ENCODE measurements around the gene EEF2K.

The EEF2K gene

DNA sequence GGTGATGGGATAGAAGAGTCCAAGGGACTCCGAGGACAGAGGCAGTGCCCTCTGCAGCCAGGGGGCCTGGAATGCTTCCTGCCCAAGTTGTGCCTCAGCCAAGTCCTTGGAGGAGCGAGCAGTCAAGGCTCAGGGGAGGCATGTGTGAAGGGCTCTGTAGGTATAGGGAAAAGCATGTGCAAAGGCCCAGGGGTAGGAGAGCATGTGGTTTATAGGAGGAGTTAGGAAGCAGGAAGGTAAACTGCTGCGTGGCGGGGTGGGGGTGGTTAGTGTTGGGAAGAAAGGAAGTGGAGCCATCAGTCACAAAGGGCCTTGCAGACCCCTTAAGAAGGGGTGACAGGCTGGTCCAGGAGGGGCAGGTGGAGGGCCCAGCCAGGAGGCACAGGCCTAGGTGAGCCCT, 98.3 kb downstream of the EEF2K start:
- H3K9me3 ChIP-seq (ENCODE audit: control insufficient read depth, insufficient read depth, low read length), result no peaks in the 10 kb centered on the region
- no peaks in the 10 kb centered on the region for H3K4me1 ChIP-seq (ENCODE audit: control insufficient read depth, insufficient read depth, low read length)
- peaks cover 47% of the 10 kb centered on the region for H3K36me3 ChIP-seq (ENCODE audit: control insufficient read depth, insufficient read depth, low read length)
- H3K27me3 ChIP-seq (ENCODE audit: control insufficient read depth, insufficient read depth, low read length), result no peaks in the 10 kb centered on the region
- no peak overlapping the region for H3K9ac ChIP-seq (ENCODE audit: low read depth, low read length)
- no peak overlapping the region for H3K4me3 ChIP-seq (ENCODE audit: low read depth, low read length)

- no peaks in the 10 kb centered on the region for H3K9me3 ChIP-seq (ENCODE audit: control insufficient read depth, insufficient read depth, low read length)
- H3K4me3 ChIP-seq (ENCODE audit: low read depth, low read length), result no peak overlapping the region
- H3K27me3 ChIP-seq (ENCODE audit: control insufficient read depth, insufficient read depth, low read length), result no peaks in the 10 kb centered on the region
- no peak overlapping the region for H3K9ac ChIP-seq (ENCODE audit: low read depth, low read length)
- H3K4me1 ChIP-seq (ENCODE audit: control insufficient read depth, insufficient read depth, low read length), result no peaks in the 10 kb centered on the region
- H3K36me3 ChIP-seq (ENCODE audit: control insufficient read depth, insufficient read depth, low read length), result peaks cover 54% of the 10 kb centered on the region
These were observed 100.7 kb downstream of the EEF2K start for GRCh38 chr16:22306788-22307187.

DNA sequence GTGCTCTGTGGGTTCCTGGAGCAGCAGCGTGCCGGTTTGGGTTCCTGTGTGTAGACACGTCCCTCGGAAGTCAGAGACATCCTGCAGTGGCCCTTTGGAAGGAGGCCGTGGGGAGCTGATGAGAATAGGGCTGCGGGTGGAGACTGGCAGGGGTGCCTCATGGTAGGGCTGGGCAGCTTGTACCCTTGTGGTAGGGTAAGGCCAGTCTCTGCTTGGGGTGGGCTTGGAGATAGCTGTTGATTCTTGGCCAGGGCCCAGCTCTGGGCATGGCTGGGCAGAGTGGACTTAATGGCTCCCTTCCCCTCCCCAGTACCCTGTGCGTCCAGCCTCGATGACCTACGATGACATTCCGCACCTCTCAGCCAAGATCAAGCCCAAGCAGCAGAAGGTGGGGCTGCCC, 101.8 kb downstream of the EEF2K start:
- no peaks in the 10 kb centered on the region for H3K27me3 ChIP-seq (ENCODE audit: control insufficient read depth, insufficient read depth, low read length)
- H3K9ac ChIP-seq (ENCODE audit: low read depth, low read length), result no peak overlapping the region
- H3K4me3 ChIP-seq (ENCODE audit: low read depth, low read length), result no peak overlapping the region
- H3K4me1 ChIP-seq (ENCODE audit: control insufficient read depth, insufficient read depth, low read length), result no peaks in the 10 kb centered on the region
- peaks cover 61% of the 10 kb centered on the region for H3K36me3 ChIP-seq (ENCODE audit: control insufficient read depth, insufficient read depth, low read length)
- no peaks in the 10 kb centered on the region for H3K9me3 ChIP-seq (ENCODE audit: control insufficient read depth, insufficient read depth, low read length)

DNA sequence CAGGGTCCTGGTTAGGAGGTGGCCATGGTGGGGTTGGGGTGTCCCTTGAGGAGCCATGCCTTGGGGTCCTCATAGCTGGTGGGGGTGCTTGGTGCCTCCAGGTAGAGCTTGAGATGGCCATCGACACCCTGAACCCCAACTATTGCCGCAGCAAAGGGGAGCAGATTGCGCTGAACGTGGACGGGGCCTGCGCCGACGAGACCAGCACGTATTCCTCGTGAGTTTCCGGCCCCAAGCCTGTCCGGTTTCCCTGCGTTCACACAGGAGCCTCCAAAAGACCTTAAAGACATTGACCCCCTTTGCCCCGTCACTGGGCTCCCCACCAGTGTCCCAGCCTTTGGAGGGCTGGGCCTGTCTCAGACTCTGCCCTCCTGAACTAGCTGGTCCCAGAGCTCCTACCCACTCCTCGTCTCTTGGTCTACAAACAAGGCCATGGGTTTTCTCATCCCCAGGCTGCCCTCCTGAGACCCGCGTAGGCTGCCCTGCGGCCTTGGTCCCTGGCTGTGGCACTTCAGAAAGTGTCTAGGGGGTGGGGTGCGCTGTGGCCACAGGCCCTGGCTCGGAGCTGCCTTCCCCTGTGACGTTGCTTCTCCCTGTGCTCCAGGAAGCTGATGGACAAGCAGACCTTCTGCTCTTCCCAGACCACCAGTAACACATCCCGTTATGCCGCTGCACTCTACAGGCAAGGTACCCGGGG, 102.9 kb downstream of the EEF2K start:
- Histone ChIP-seq H3K4me1 (ENCODE audit: control insufficient read depth, insufficient read depth, low read length) (no peaks in the 10 kb centered on the region), H3K4me3 (ENCODE audit: low read depth, low read length) (no peak overlapping the region), H3K27me3 (ENCODE audit: control insufficient read depth, insufficient read depth, low read length) (no peaks in the 10 kb centered on the region), H3K9ac (ENCODE audit: low read depth, low read length) (no peak overlapping the region), H3K9me3 (ENCODE audit: control insufficient read depth, insufficient read depth, low read length) (no peaks in the 10 kb centered on the region), H3K36me3 (ENCODE audit: control insufficient read depth, insufficient read depth, low read length) (peaks cover 64% of the 10 kb centered on the region)

- Histone ChIP-seq H3K27me3 (ENCODE audit: control insufficient read depth, insufficient read depth, low read length) (no peaks in the 10 kb centered on the region), H3K9ac (ENCODE audit: low read depth, low read length) (no peak overlapping the region), H3K4me3 (ENCODE audit: low read depth, low read length) (no peak overlapping the region), H3K9me3 (ENCODE audit: control insufficient read depth, insufficient read depth, low read length) (no peaks in the 10 kb centered on the region), H3K36me3 (ENCODE audit: control insufficient read depth, insufficient read depth, low read length) (peaks cover 65% of the 10 kb centered on the region), H3K4me1 (ENCODE audit: control insufficient read depth, insufficient read depth, low read length) (no peaks in the 10 kb centered on the region)
These were observed 105.4 kb downstream of the EEF2K start for GRCh38 chr16:22311520-22311919.

DNA sequence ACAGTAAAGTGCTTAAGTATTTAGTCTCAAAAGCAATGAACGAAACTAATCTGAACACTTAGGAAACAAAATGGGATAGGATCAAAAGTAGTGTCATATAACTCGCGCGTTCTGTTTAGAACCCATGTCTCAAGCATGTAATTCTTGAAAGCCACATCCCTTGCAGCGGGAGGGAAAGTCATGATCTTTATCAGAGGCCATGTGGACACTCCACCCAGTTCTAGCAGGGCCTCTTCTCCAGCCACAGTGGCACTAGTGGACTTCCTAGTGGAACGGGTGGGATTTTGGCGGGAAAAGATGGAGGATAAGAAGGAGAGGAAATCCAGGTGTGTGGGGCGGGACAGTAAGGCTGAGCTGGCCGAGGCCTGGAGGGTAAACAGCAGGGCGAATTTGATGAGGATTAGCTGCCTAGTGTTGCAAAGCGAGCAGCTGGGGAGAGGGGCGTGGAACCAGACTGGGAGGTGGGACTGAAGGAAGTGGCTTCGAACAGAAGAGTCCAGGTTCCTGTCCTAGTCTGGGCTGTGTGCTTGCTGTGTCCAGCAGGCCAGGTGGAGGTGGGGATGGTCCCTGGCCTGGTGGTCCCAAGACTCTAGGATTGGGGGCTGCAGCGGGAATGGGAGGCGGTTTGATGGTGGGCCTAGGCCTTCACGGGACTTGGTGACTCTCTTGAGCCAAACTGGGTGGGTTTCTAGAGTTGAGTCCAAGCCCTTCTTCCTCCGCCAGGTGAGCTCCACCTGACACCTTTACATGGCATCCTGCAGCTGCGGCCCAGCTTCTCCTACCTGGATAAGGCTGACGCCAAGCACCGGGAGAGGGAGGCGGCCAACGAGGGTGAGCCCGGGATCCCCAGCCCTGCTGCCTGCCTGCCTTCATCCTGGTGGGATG, 107.1 kb downstream of the EEF2K start:
- H3K36me3 ChIP-seq (ENCODE audit: control insufficient read depth, insufficient read depth, low read length), result peaks cover 61% of the 10 kb centered on the region

DNA sequence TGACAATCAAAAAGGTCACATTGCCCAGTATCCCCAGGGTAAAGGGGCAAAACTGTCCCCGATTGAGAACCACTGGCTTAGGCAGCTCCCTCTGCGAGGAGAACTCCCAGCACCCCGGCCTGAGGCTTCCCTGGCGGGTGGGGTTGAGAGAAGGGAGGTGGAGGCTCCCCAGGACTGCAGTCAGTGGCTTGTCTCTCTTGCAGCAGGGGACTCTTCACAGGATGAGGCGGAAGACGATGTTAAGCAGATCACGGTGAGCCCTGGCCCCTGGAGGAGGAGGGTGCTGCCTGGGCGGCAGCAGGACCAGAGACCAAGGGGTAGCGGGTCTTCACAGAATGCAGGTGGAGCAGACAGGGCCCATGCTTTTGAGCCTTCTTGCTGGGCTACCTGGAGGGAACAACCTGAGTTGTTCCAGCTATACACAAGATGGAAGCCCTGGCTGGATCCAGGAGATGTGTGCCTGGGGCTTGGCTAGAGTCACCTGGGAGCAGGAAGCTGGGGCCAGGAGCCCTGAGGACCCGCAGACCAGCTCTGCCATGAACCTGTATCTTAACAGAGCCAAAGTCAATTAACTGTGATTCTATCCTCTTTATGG, 107.9 kb downstream of the EEF2K start:
- H3K9me3 ChIP-seq (ENCODE audit: control insufficient read depth, insufficient read depth, low read length), result no peaks in the 10 kb centered on the region
- no peaks in the 10 kb centered on the region for H3K4me1 ChIP-seq (ENCODE audit: control insufficient read depth, insufficient read depth, low read length)
- H3K9ac ChIP-seq (ENCODE audit: low read depth, low read length), result no peak overlapping the region
- no peak overlapping the region for H3K4me3 ChIP-seq (ENCODE audit: low read depth, low read length)
- H3K27me3 ChIP-seq (ENCODE audit: control insufficient read depth, insufficient read depth, low read length), result no peaks in the 10 kb centered on the region
- peaks cover 55% of the 10 kb centered on the region for H3K36me3 ChIP-seq (ENCODE audit: control insufficient read depth, insufficient read depth, low read length)

More for the DNA sequence above, 107.1 kb downstream of the EEF2K start:
- Histone ChIP-seq H3K9me3 (ENCODE audit: control insufficient read depth, insufficient read depth, low read length) (no peaks in the 10 kb centered on the region), H3K27me3 (ENCODE audit: control insufficient read depth, insufficient read depth, low read length) (no peaks in the 10 kb centered on the region), H3K4me3 (ENCODE audit: low read depth, low read length) (no peak overlapping the region), H3K4me1 (ENCODE audit: control insufficient read depth, insufficient read depth, low read length) (no peaks in the 10 kb centered on the region), H3K9ac (ENCODE audit: low read depth, low read length) (no peak overlapping the region)

GRCh38 chr16:22314661-22315626, 108.9 kb downstream of the EEF2K start:
- peaks cover 47% of the 10 kb centered on the region for H3K36me3 ChIP-seq (ENCODE audit: control insufficient read depth, insufficient read depth, low read length)
- no peaks in the 10 kb centered on the region for H3K4me1 ChIP-seq (ENCODE audit: control insufficient read depth, insufficient read depth, low read length)
- no peak overlapping the region for H3K9ac ChIP-seq (ENCODE audit: low read depth, low read length)
- no peak overlapping the region for H3K4me3 ChIP-seq (ENCODE audit: low read depth, low read length)
- no peaks in the 10 kb centered on the region for H3K9me3 ChIP-seq (ENCODE audit: control insufficient read depth, insufficient read depth, low read length)
- H3K27me3 ChIP-seq (ENCODE audit: control insufficient read depth, insufficient read depth, low read length), result no peaks in the 10 kb centered on the region

DNA sequence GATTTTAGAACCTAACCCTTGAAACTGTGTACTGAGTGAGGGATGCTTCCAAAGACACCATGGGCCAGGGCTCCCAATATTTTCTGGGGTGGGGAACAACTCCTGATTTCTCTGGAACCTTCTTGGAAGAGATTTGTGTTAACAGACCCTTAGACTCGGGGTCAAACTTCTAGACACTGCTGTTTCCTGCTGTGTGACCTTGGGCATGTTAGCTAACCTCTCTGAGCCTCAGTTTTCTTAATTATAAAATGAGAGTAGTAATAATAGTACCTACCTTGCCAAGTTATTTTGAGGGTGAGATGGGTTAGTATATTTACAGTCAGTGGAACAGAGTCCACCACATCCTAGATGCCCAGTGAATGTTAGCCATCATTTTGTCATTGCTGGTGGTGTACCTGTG, 109.9 kb downstream of the EEF2K start:
- H3K9ac ChIP-seq (ENCODE audit: low read depth, low read length), result no peak overlapping the region
- no peaks in the 10 kb centered on the region for H3K4me1 ChIP-seq (ENCODE audit: control insufficient read depth, insufficient read depth, low read length)
- H3K4me3 ChIP-seq (ENCODE audit: low read depth, low read length), result no peak overlapping the region
- no peaks in the 10 kb centered on the region for H3K27me3 ChIP-seq (ENCODE audit: control insufficient read depth, insufficient read depth, low read length)
- H3K9me3 ChIP-seq (ENCODE audit: control insufficient read depth, insufficient read depth, low read length), result no peaks in the 10 kb centered on the region
- peaks cover 44% of the 10 kb centered on the region for H3K36me3 ChIP-seq (ENCODE audit: control insufficient read depth, insufficient read depth, low read length)

GRCh38 chr16:22316411-22316811, 110.3 kb downstream of the EEF2K start:
- no peak overlapping the region for H3K4me3 ChIP-seq (ENCODE audit: low read depth, low read length)
- H3K36me3 ChIP-seq (ENCODE audit: control insufficient read depth, insufficient read depth, low read length), result peaks cover 44% of the 10 kb centered on the region
- no peaks in the 10 kb centered on the region for H3K27me3 ChIP-seq (ENCODE audit: control insufficient read depth, insufficient read depth, low read length)
- H3K9me3 ChIP-seq (ENCODE audit: control insufficient read depth, insufficient read depth, low read length), result no peaks in the 10 kb centered on the region
- H3K9ac ChIP-seq (ENCODE audit: low read depth, low read length), result no peak overlapping the region
- H3K4me1 ChIP-seq (ENCODE audit: control insufficient read depth, insufficient read depth, low read length), result no peaks in the 10 kb centered on the region

DNA sequence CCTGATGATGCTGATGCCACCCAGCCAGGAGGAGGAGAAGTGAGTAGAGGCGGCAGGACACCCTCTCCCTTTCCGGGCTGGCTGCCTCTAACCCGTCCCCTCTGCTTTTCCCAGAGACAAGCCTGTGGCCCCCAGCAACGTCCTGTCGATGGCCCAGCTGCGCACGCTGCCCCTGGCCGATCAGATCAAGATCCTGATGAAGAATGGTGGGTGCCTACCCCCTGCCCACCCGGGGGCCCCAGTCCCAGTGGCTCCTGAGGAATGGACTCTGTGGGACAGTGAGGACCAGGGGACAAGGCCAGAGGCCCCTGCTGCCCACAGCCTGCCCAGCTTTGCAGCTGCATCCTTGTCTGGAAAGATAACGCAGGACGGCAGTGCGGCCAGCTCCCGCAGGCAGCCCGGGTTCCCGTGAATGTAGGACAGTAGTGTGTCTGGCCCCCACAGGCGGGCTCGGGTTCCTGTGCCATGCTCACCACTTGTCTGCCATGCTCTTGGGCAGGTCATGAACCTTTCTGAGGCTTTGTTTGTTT, 111.0 kb downstream of the EEF2K start:
- Histone ChIP-seq H3K27me3 (ENCODE audit: control insufficient read depth, insufficient read depth, low read length) (no peaks in the 10 kb centered on the region), H3K4me3 (ENCODE audit: low read depth, low read length) (no peak overlapping the region), H3K36me3 (ENCODE audit: control insufficient read depth, insufficient read depth, low read length) (peaks cover 48% of the 10 kb centered on the region), H3K9me3 (ENCODE audit: control insufficient read depth, insufficient read depth, low read length) (no peaks in the 10 kb centered on the region), H3K9ac (ENCODE audit: low read depth, low read length) (no peak overlapping the region), H3K4me1 (ENCODE audit: control insufficient read depth, insufficient read depth, low read length) (no peaks in the 10 kb centered on the region)

Data from iPS-15b (cell line).